Karpas-422 (cell line): Measurements from ENCODE around the gene FLT4. TPM values are rescaled to one million over a fixed set of nuclear protein-coding genes. Genes with fewer than 3 reads are reported as not detected.

Experiments
- DNase-seq: peaks from one replicate; pipeline ENCODE4 v3.0.0-alpha.2; 2015
- H2AFZ ChIP-seq: fragments of 200-600 bp; sonication (generic); 2 replicates; pipeline ENCODE4 v1.6.1; 2014; ENCODE audit warnings: antibody characterized with exemption, low read length, mixed read lengths
- H3K27ac ChIP-seq: fragments of 200-600 bp; sonication (generic); 2 replicates; pipeline ENCODE4 v1.5.1; 2014; ENCODE audit warnings: mild to moderate bottlenecking, low read length, moderate library complexity
- H3K27me3 ChIP-seq: fragments of 200-600 bp; sonication (generic); 2 replicates; pipeline ENCODE4 v1.6.1; 2014; ENCODE audit warnings: low read length, mixed read lengths
- H3K36me3 ChIP-seq: fragments of 200-600 bp; sonication (generic); 2 replicates; pipeline ENCODE4 v1.6.1; 2014; ENCODE audit warnings: low read length, mixed read lengths; ENCODE audit not compliant: insufficient read depth
- H3K4me1 ChIP-seq: fragments of 200-600 bp; sonication (generic); 2 replicates; pipeline ENCODE4 v1.6.1; 2014; ENCODE audit warnings: mild to moderate bottlenecking, low read length, mixed read lengths
- H3K4me2 ChIP-seq: fragments of 200-600 bp; sonication (generic); 2 replicates; pipeline ENCODE4 v1.6.1; 2014; ENCODE audit warnings: low read length, low read depth, mild to moderate bottlenecking; ENCODE audit not compliant: poor library complexity, severe bottlenecking
- H3K4me3 ChIP-seq: fragments of 200-600 bp; sonication (generic); 2 replicates; pipeline ENCODE4 v1.5.1; 2014; ENCODE audit warnings: mild to moderate bottlenecking, antibody characterized with exemption, low read length, mixed read lengths
- H3K79me2 ChIP-seq: fragments of 200-600 bp; sonication (generic); 2 replicates; pipeline ENCODE4 v1.6.1; 2014; ENCODE audit warnings: mild to moderate bottlenecking, low read length, mixed read lengths
- H3K9ac ChIP-seq: fragments of 200-600 bp; sonication (generic); 2 replicates; pipeline ENCODE4 v1.6.0; 2014; ENCODE audit warnings: low read length
- H3K9me2 ChIP-seq: fragments of 200-600 bp; sonication (generic), shearing (Covaris generic); replicated peaks from 2 replicates; pipeline ENCODE4 v1.6.0; 2014; ENCODE audit warnings: mild to moderate bottlenecking, low read length, moderate library complexity; ENCODE audit not compliant: insufficient read depth
- H3K9me3 ChIP-seq: fragments of 300-700, 200-600 bp; sonication (generic); 2 replicates; pipeline ENCODE4 v1.6.1; 2014; ENCODE audit warnings: low read length, mixed read lengths
- H4K20me1 ChIP-seq: fragments of 200-600 bp; sonication (generic); 2 replicates; pipeline ENCODE4 v1.6.1; 2014; ENCODE audit warnings: mild to moderate bottlenecking, antibody characterized with exemption, low read length, low read depth; ENCODE audit not compliant: insufficient read depth
- total RNA-seq: library from RNA; depleted of rRNA; stranded (reverse); fragments of >200 nt; shearing (Covaris generic); gene quantifications from 2 replicates; pipeline ENCODE4 v1.2.3, GENCODE V29; 2014; ENCODE audit warnings: low replicate concordance

FLT4 gene
- total RNA-seq, 1 experiment from 2014 or later = not detected

GRCh38 chr5:180586204-180586603 is 63.2 kb downstream of the FLT4 start:
- Histone ChIP-seq H3K4me1 (no peaks in the 10 kb centered on the region), H3K36me3 (no peaks in the 10 kb centered on the region), H3K4me3 (no peak overlapping the region), H3K9me2 (no peaks in the 10 kb centered on the region), H3K27ac (no peak overlapping the region), H3K4me2 (no peak overlapping the region), H4K20me1 (no peaks in the 10 kb centered on the region), H3K79me2 (no peaks in the 10 kb centered on the region), H3K9me3 (no peaks in the 10 kb centered on the region), H3K9ac (no peak overlapping the region), H2AFZ (no peak overlapping the region), H3K27me3 (no peaks in the 10 kb centered on the region)
- no peak for DNase-seq

DNA sequence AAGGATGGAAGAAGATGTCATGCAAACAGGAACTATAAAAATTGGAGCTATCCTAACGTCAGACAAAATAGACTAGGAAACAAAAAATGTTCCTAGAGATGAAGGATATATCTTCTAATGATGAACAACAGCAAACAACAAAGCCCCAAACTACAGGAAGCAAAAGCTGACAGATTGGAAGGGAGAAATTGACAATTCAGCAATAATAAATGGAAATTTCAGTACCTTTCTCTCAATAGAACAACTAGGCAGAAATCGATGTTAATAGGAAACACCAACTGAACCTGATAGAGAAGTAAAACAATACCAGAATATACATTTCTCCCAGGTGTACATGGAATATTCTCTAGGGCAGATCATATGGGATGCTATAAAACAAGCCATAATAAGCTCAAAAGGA is 65.7 kb downstream of the FLT4 start:
- Histone ChIP-seq H3K27me3 (no peaks in the 10 kb centered on the region), H4K20me1 (no peaks in the 10 kb centered on the region), H3K79me2 (no peaks in the 10 kb centered on the region), H3K9ac (no peak overlapping the region), H3K36me3 (no peaks in the 10 kb centered on the region), H3K4me2 (no peak overlapping the region), H3K4me3 (no peak overlapping the region), H3K9me2 (no peaks in the 10 kb centered on the region), H3K27ac (no peak overlapping the region), H3K4me1 (no peaks in the 10 kb centered on the region), H3K9me3 (no peaks in the 10 kb centered on the region), H2AFZ (no peak overlapping the region)
- no peak for DNase-seq

DNA sequence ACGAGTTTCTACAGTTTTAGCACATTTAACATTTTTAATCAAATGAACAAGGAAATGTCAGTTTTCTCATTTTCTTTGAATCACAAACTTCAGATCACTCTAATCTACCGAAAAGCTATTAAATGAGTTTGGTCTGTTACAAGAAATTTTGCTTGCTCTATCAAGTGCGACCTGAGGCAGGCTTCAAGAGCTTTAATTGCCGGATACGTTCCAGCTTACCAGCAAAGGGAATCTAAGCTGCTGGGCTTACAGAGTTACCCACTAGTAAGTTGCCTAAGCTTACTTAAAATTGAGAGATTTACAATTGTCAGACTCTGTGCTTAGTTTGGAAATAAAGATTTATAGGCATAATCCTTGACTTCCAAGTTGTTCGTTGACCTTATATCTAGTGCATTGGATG is 68.7 kb downstream of the FLT4 start:
- Histone ChIP-seq H3K4me1 (peaks cover 6% of the 10 kb centered on the region; the same call in 1 of the 2 replicates), H3K9me2 (no peaks in the 10 kb centered on the region), H3K4me3 (no peak overlapping the region), H4K20me1 (no peaks in the 10 kb centered on the region), H3K27me3 (no peaks in the 10 kb centered on the region), H2AFZ (no peak overlapping the region), H3K9ac (no peak overlapping the region), H3K4me2 (no peak overlapping the region), H3K27ac (no peak overlapping the region), H3K79me2 (no peaks in the 10 kb centered on the region), H3K36me3 (peaks cover 10% of the 10 kb centered on the region; the same call in 1 of the 2 replicates), H3K9me3 (no peaks in the 10 kb centered on the region)
- DNase-seq = no peak

GRCh38 chr5:180575571-180575970 is 73.8 kb downstream of the FLT4 start:
- no peak for DNase-seq
- Histone ChIP-seq H3K27me3 (no peaks in the 10 kb centered on the region), H3K27ac (no peak overlapping the region), H3K79me2 (no peaks in the 10 kb centered on the region), H3K4me1 (peaks cover 6% of the 10 kb centered on the region; the same call in 1 of the 2 replicates), H3K9me3 (no peaks in the 10 kb centered on the region), H3K4me3 (no peak overlapping the region), H2AFZ (no peak overlapping the region), H3K9ac (no peak overlapping the region), H3K36me3 (peaks cover 13% of the 10 kb centered on the region; the same call in 1 of the 2 replicates), H3K9me2 (no peaks in the 10 kb centered on the region), H4K20me1 (no peaks in the 10 kb centered on the region), H3K4me2 (no peak overlapping the region)

- no peaks in the 10 kb centered on the region for H4K20me1 ChIP-seq
- no peak for DNase-seq
- no peaks in the 10 kb centered on the region for H3K27me3 ChIP-seq
- no peak overlapping the region for H3K4me2 ChIP-seq
- no peaks in the 10 kb centered on the region for H3K9me2 ChIP-seq
- no peak overlapping the region for H3K9ac ChIP-seq
- no peak overlapping the region for H3K27ac ChIP-seq
- H3K36me3 ChIP-seq = peaks cover 40% of the 10 kb centered on the region
- no peak overlapping the region for H2AFZ ChIP-seq
- H3K4me3 ChIP-seq = no peak overlapping the region
- H3K4me1 ChIP-seq = no peaks in the 10 kb centered on the region
- no peaks in the 10 kb centered on the region for H3K9me3 ChIP-seq
- peaks cover 7% of the 10 kb centered on the region for H3K79me2 ChIP-seq
These were observed 80.5 kb downstream of the FLT4 start for GRCh38 chr5:180568914-180569313.

GRCh38 chr5:180563994-180564393 is 85.4 kb downstream of the FLT4 start:
- no peaks in the 10 kb centered on the region for H4K20me1 ChIP-seq
- no peak overlapping the region for H3K27ac ChIP-seq
- H3K9me3 ChIP-seq = no peaks in the 10 kb centered on the region
- H3K36me3 ChIP-seq = peaks cover 38% of the 10 kb centered on the region
- H3K4me3 ChIP-seq = no peak overlapping the region
- H3K4me1 ChIP-seq = no peaks in the 10 kb centered on the region
- H3K79me2 ChIP-seq = peaks cover 48% of the 10 kb centered on the region
- no peak overlapping the region for H3K9ac ChIP-seq
- H2AFZ ChIP-seq = no peak overlapping the region
- DNase-seq = no peak
- no peak overlapping the region for H3K4me2 ChIP-seq
- H3K9me2 ChIP-seq = no peaks in the 10 kb centered on the region
- no peaks in the 10 kb centered on the region for H3K27me3 ChIP-seq

GRCh38 chr5:180558232-180558631 is 91.2 kb downstream of the FLT4 start:
- no peaks in the 10 kb centered on the region for H3K4me1 ChIP-seq
- no peak overlapping the region for H3K4me3 ChIP-seq
- peaks cover 84% of the 10 kb centered on the region for H3K79me2 ChIP-seq
- no peak overlapping the region for H3K4me2 ChIP-seq
- no peak overlapping the region for H3K9ac ChIP-seq
- no peaks in the 10 kb centered on the region for H4K20me1 ChIP-seq
- no peaks in the 10 kb centered on the region for H3K9me3 ChIP-seq
- no peaks in the 10 kb centered on the region for H3K27me3 ChIP-seq
- H3K36me3 ChIP-seq = peaks cover 4% of the 10 kb centered on the region; the same call in 1 of the 2 replicates
- DNase-seq = no peak
- H2AFZ ChIP-seq = no peak overlapping the region
- H3K9me2 ChIP-seq = no peaks in the 10 kb centered on the region
- H3K27ac ChIP-seq = no peak overlapping the region

- H4K20me1 ChIP-seq = no peaks in the 10 kb centered on the region
- no peaks in the 10 kb centered on the region for H3K4me1 ChIP-seq
- no peak overlapping the region for H3K9ac ChIP-seq
- H3K79me2 ChIP-seq = peaks cover 86% of the 10 kb centered on the region
- H3K4me3 ChIP-seq = no peak overlapping the region
- no peak for DNase-seq
- H3K27me3 ChIP-seq = no peaks in the 10 kb centered on the region
- H2AFZ ChIP-seq = no peak overlapping the region
- H3K27ac ChIP-seq = no peak overlapping the region
- H3K9me3 ChIP-seq = no peaks in the 10 kb centered on the region
- no peak overlapping the region for H3K4me2 ChIP-seq
- peaks cover 10% of the 10 kb centered on the region; the same call in 1 of the 2 replicates for H3K36me3 ChIP-seq
- no peaks in the 10 kb centered on the region for H3K9me2 ChIP-seq
These were observed 92.1 kb downstream of the FLT4 start for GRCh38 chr5:180557217-180557809.
